GM18870 (cell line): ENCODE data around the gene BTNL9.
"Not testable (repeated sequence)": the region's sequence is repeated elsewhere in the genome, so short reads cannot be mapped to it uniquely, and the experiment has no call there.

Source experiments
- ATAC-seq: cut with Tn5 transposase; IDR thresholded peaks from one replicate; pipeline ENCODE4 v1.9.1; 2021; ENCODE audit warnings: moderate library complexity; ENCODE audit not compliant: unreplicated experiment

BTNL9 gene

GRCh38 chr5:181042722-181043121 lies 2.7 kb downstream of the BTNL9 start:
- no peak for ATAC-seq

- no peak for ATAC-seq
Observed at GRCh38 chr5:181043285-181044092, 3.4 kb downstream of the BTNL9 start.

GRCh38 chr5:181044093-181044599 lies 4.1 kb downstream of the BTNL9 start:
- no peak for ATAC-seq

- no peak for ATAC-seq
Observed at GRCh38 chr5:181044662-181045305, 4.7 kb downstream of the BTNL9 start.

GRCh38 chr5:181045316-181045715 lies 5.2 kb downstream of the BTNL9 start:
- ATAC-seq, result no peak

GRCh38 chr5:181045857-181046256 lies 5.8 kb downstream of the BTNL9 start:
- not testable (repeated sequence) for ATAC-seq

- no peak for ATAC-seq
Observed at GRCh38 chr5:181047288-181047687, 7.2 kb downstream of the BTNL9 start.

- ATAC-seq, result no peak
Observed at GRCh38 chr5:181047921-181048320, 7.9 kb downstream of the BTNL9 start.

GRCh38 chr5:181050016-181050415 lies 9.9 kb downstream of the BTNL9 start:
- ATAC-seq, result no peak

- ATAC-seq, result no peak
Observed at GRCh38 chr5:181051841-181052671, 12.0 kb downstream of the BTNL9 start.

- no peak for ATAC-seq
Observed at GRCh38 chr5:181052672-181053487, 12.8 kb downstream of the BTNL9 start.

GRCh38 chr5:181053488-181054121 lies 13.5 kb downstream of the BTNL9 start:
- no peak for ATAC-seq

GRCh38 chr5:181054138-181054537 lies 14.1 kb downstream of the BTNL9 start:
- ATAC-seq, result no peak

- ATAC-seq, result no peak
Observed at GRCh38 chr5:181054871-181055459, 14.9 kb downstream of the BTNL9 start.

- no peak for ATAC-seq
Observed at GRCh38 chr5:181056431-181056830, 16.4 kb downstream of the BTNL9 start.

GRCh38 chr5:181058321-181058720 lies 18.3 kb downstream of the BTNL9 start:
- ATAC-seq, result no peak

GRCh38 chr5:181058786-181059296 lies 18.8 kb downstream of the BTNL9 start:
- ATAC-seq, result no peak

- no peak for ATAC-seq
Observed at GRCh38 chr5:181059297-181060230, 19.5 kb downstream of the BTNL9 start.
